Measurements from ENCODE around the gene THAP7.

GRCh38 chr22:21026783-21027692 is 25.1 kb upstream of the THAP7 start:
- TF ChIP-seq ZFP30 (CRISPR knock-in tag; IDR thresholded peaks at IDR 0.05; ENCODE audit: borderline replicate concordance) (no peak), ETV5 (CRISPR knock-in tag; IDR thresholded peaks at IDR 0.05; ENCODE audit: low read depth) (no peak)
